ENCODE data around the gene OR51M1.

Gene OR51M1

GRCh38 chr11:5369789-5370188, 13.8 kb upstream of the OR51M1 start:
- Histone ChIP-seq H3K4me3 (no peak overlapping the region), H3K4me1 (peaks cover 0 to 29% (median 1%) of the 10 kb centered on the region in 10 experiments; a peak in 13 of 20 replicates), H3K9me3 (replicated peaks in 1 of 11) (peaks cover 0 to 12% (median 10%) of the 10 kb centered on the region in 11 experiments; a peak in 11 of 22 replicates), H3K9ac (no peak overlapping the region), H3K36me3 (no peaks in the 10 kb centered on the region), H3K4me2 (no peak overlapping the region), H3K27ac (no peak overlapping the region), H4K20me1 (no peaks in the 10 kb centered on the region), H3K27me3 (no peaks in the 10 kb centered on the region)
- no peak for TF ChIP-seq Cebpa-rat (IDR thresholded peaks at IDR 0.05)

- Histone ChIP-seq H4K20me1 (no peaks in the 10 kb centered on the region), H3K27ac (no peak overlapping the region), H3K36me3 (no peaks in the 10 kb centered on the region), H3K9ac (no peak overlapping the region), H3K9me3 (replicated peaks in 1 of 11) (no peaks in the 10 kb centered on the region), H3K4me1 (no peaks in the 10 kb centered on the region), H3K27me3 (no peaks in the 10 kb centered on the region), H3K4me2 (no peak overlapping the region), H3K4me3 (no peak overlapping the region)
- TF ChIP-seq Cebpa-rat (IDR thresholded peaks at IDR 0.05): no peak
Observed at GRCh38 chr11:5380740-5381342, 2.8 kb upstream of the OR51M1 start.

- no peaks in the 10 kb centered on the region for H4K20me1 ChIP-seq
- H3K9ac ChIP-seq: no peak overlapping the region
- no peaks in the 10 kb centered on the region for H3K36me3 ChIP-seq
- H3K4me1 ChIP-seq: no peaks in the 10 kb centered on the region
- no peak for TF ChIP-seq Cebpa-rat (IDR thresholded peaks at IDR 0.05)
- H3K4me3 ChIP-seq: no peak overlapping the region
- H3K4me2 ChIP-seq: no peak overlapping the region
- no peaks in the 10 kb centered on the region for H3K9me3 ChIP-seq (replicated peaks in 1 of 11)
- H3K27ac ChIP-seq: no peak overlapping the region
- no peaks in the 10 kb centered on the region for H3K27me3 ChIP-seq
Observed at GRCh38 chr11:5384335-5384734, 723 bp downstream of the OR51M1 start.

- H3K27me3 ChIP-seq: no peaks in the 10 kb centered on the region
- H3K4me1 ChIP-seq: no peaks in the 10 kb centered on the region
- no peaks in the 10 kb centered on the region for H3K36me3 ChIP-seq
- no peaks in the 10 kb centered on the region for H3K9me3 ChIP-seq (replicated peaks in 1 of 11)
- no peak overlapping the region for H3K4me2 ChIP-seq
- no peak overlapping the region for H3K9ac ChIP-seq
- H3K27ac ChIP-seq: no peak overlapping the region
- no peak for TF ChIP-seq Cebpa-rat (IDR thresholded peaks at IDR 0.05)
- no peaks in the 10 kb centered on the region for H4K20me1 ChIP-seq
- H3K4me3 ChIP-seq: no peak overlapping the region
Observed at GRCh38 chr11:5390210-5390609, 6.6 kb downstream of the OR51M1 start.

- H3K9me3 ChIP-seq (replicated peaks in 1 of 11): no peaks in the 10 kb centered on the region
- no peaks in the 10 kb centered on the region for H3K36me3 ChIP-seq
- H3K4me1 ChIP-seq: no peaks in the 10 kb centered on the region
- no peak overlapping the region for H3K27ac ChIP-seq
- H3K27me3 ChIP-seq: no peaks in the 10 kb centered on the region
- no peak for TF ChIP-seq Cebpa-rat (IDR thresholded peaks at IDR 0.05)
- H3K9ac ChIP-seq: no peak overlapping the region
- no peaks in the 10 kb centered on the region for H4K20me1 ChIP-seq
- H3K4me2 ChIP-seq: no peak overlapping the region
- H3K4me3 ChIP-seq: no peak overlapping the region
Observed at GRCh38 chr11:5394091-5394490, 10.5 kb downstream of the OR51M1 start.

GRCh38 chr11:5398936-5399335, 15.3 kb downstream of the OR51M1 start:
- Histone ChIP-seq H3K36me3 (no peaks in the 10 kb centered on the region), H3K9ac (no peak overlapping the region), H3K4me3 (no peak overlapping the region), H3K27me3 (no peaks in the 10 kb centered on the region), H3K4me2 (no peak overlapping the region), H3K9me3 (replicated peaks in 1 of 11) (no peaks in the 10 kb centered on the region), H4K20me1 (no peaks in the 10 kb centered on the region), H3K4me1 (no peaks in the 10 kb centered on the region), H3K27ac (no peak overlapping the region)
- TF ChIP-seq Cebpa-rat (IDR thresholded peaks at IDR 0.05): no peak

GRCh38 chr11:5405173-5405572, 21.6 kb downstream of the OR51M1 start:
- Histone ChIP-seq H3K9ac (no peak overlapping the region), H3K36me3 (no peaks in the 10 kb centered on the region), H3K4me2 (no peak overlapping the region), H3K27me3 (no peaks in the 10 kb centered on the region), H3K4me1 (no peaks in the 10 kb centered on the region), H3K9me3 (replicated peaks in 1 of 11) (peaks cover 0 to 5% (median 0%) of the 10 kb centered on the region in 11 experiments; a peak in 1 of 22 replicates), H3K4me3 (no peak overlapping the region), H3K27ac (no peak overlapping the region), H4K20me1 (no peaks in the 10 kb centered on the region)
- no peak for TF ChIP-seq Cebpa-rat (IDR thresholded peaks at IDR 0.05)

- Histone ChIP-seq H4K20me1 (no peaks in the 10 kb centered on the region), H3K36me3 (no peaks in the 10 kb centered on the region), H3K27me3 (no peaks in the 10 kb centered on the region), H3K4me2 (no peak overlapping the region), H3K9me3 (replicated peaks in 1 of 11) (no peaks in the 10 kb centered on the region), H3K9ac (no peak overlapping the region), H3K4me3 (no peak overlapping the region), H3K4me1 (no peaks in the 10 kb centered on the region), H3K27ac (no peak overlapping the region)
- TF ChIP-seq Cebpa-rat (IDR thresholded peaks at IDR 0.05): no peak
Observed at GRCh38 chr11:5420993-5421392, 37.4 kb downstream of the OR51M1 start.

- H3K27ac ChIP-seq: no peak within 1 kb of the TSS
- no peak for TF ChIP-seq Cebpa-rat (IDR thresholded peaks at IDR 0.05)
- H4K20me1 ChIP-seq: no peaks in the 10 kb centered on the region
- no peak within 1 kb of the TSS for H3K9ac ChIP-seq
- no peak within 1 kb of the TSS for H3K4me3 ChIP-seq
- no peaks in the 10 kb centered on the region for H3K9me3 ChIP-seq (replicated peaks in 1 of 11)
- no peaks in the 10 kb centered on the region for H3K4me1 ChIP-seq
- no peaks in the 10 kb centered on the region for H3K36me3 ChIP-seq
- no peak within 1 kb of the TSS for H3K4me2 ChIP-seq
- H3K27me3 ChIP-seq: no peaks in the 10 kb centered on the region
Observed at GRCh38 chr11:5421811-5422210, 38.2 kb downstream of the OR51M1 start, which contains the start of gene OR51Q1. TSS of gene OR51Q1 (plus strand) at chr11:5422111. CDS start at chr11:5422201, 90 bp downstream.

- no peak overlapping the region for H3K4me3 ChIP-seq
- H3K27ac ChIP-seq: no peak overlapping the region
- no peaks in the 10 kb centered on the region for H3K9me3 ChIP-seq (replicated peaks in 1 of 11)
- H4K20me1 ChIP-seq: no peaks in the 10 kb centered on the region
- no peak for TF ChIP-seq Cebpa-rat (IDR thresholded peaks at IDR 0.05)
- H3K4me1 ChIP-seq: no peaks in the 10 kb centered on the region
- H3K36me3 ChIP-seq: no peaks in the 10 kb centered on the region
- no peak overlapping the region for H3K9ac ChIP-seq
- H3K4me2 ChIP-seq: no peak overlapping the region
- H3K27me3 ChIP-seq: no peaks in the 10 kb centered on the region
Observed at GRCh38 chr11:5423131-5423530, 39.5 kb downstream of the OR51M1 start.

All from BLaER1 treated with 17β-estradiol and CSF1 and Interleukin-3, amounts not matched to agents 10 nM and 100 nM (cell line).